ENCODE results near the gene DDR2.

Gene DDR2

GRCh38 chr1:162679298-162679697, 47.0 kb downstream of the DDR2 start:
- no peak overlapping the region for H3K9ac ChIP-seq (ENCODE audit: low read depth in 1 of 2, low read length in 2 of 2)
- H3K4me3 ChIP-seq (ENCODE audit: low read depth in 1 of 2, low read length in 2 of 2): no peak overlapping the region
- no peaks in the 10 kb centered on the region for H3K9me3 ChIP-seq (ENCODE audit: control insufficient read depth in 1 of 2, low read length in 2 of 2)
- H3K27ac ChIP-seq (ENCODE audit: low read depth, low read length): no peak overlapping the region
- H3K27me3 ChIP-seq (ENCODE audit: control insufficient read depth in 1 of 2, insufficient read depth in 2 of 2, low read length in 2 of 2): no peaks in the 10 kb centered on the region
- H3K36me3 ChIP-seq (ENCODE audit: control insufficient read depth in 1 of 2, insufficient read depth in 2 of 2, low read length in 2 of 2): no peaks in the 10 kb centered on the region
- H3K4me1 ChIP-seq (ENCODE audit: control insufficient read depth in 1 of 2, insufficient read depth in 2 of 2, low read length in 2 of 2): peaks cover 0 to 4% of the 10 kb centered on the region in 2 donors

DNA sequence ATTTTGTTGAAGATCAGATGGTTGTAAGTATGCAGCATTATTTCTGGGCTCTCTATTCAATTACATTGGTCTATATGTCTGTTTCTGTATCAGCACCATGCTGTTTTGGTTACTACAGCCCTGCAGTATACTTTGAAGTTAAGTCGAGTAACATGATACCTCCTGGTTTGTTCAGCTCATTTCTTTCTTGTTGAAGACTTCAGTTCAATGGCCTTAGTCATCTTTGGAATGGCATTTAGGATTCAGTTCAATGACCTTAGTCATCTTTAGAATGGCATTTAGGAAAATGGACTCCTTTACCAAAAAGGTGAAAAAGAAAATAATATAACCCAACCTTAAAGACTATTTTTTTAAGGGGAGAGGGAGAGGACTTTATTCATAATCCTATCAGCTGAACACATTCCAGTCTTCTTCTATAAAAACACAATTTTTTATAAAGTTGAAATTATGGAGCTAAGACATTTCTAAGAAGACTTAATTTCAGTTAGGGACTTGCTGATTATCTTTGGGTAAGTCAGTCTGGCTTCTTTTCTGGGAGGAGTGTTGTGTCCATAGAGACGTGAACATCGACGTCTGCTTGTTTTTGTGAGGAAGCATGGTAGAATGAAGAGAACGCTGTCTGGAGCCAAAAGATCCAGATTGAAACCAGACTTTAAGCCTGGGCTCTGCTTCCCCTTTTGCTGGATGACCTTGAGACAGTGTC, 48.3 kb downstream of the DDR2 start:
- Histone ChIP-seq H3K9ac (ENCODE audit: low read depth in 1 of 2, low read length in 2 of 2) (no peak overlapping the region), H3K27ac (ENCODE audit: low read depth, low read length) (no peak overlapping the region), H3K27me3 (ENCODE audit: control insufficient read depth in 1 of 2, insufficient read depth in 2 of 2, low read length in 2 of 2) (no peaks in the 10 kb centered on the region), H3K4me1 (ENCODE audit: control insufficient read depth in 1 of 2, insufficient read depth in 2 of 2, low read length in 2 of 2) (peaks cover 0 to 4% of the 10 kb centered on the region in 2 donors), H3K9me3 (ENCODE audit: control insufficient read depth in 1 of 2, low read length in 2 of 2) (no peaks in the 10 kb centered on the region), H3K36me3 (ENCODE audit: control insufficient read depth in 1 of 2, insufficient read depth in 2 of 2, low read length in 2 of 2) (no peaks in the 10 kb centered on the region), H3K4me3 (ENCODE audit: low read depth in 1 of 2, low read length in 2 of 2) (no peak overlapping the region)

- H3K27me3 ChIP-seq (ENCODE audit: control insufficient read depth in 1 of 2, insufficient read depth in 2 of 2, low read length in 2 of 2): no peaks in the 10 kb centered on the region
- H3K27ac ChIP-seq (ENCODE audit: low read depth, low read length): no peak overlapping the region
- H3K4me3 ChIP-seq (ENCODE audit: low read depth in 1 of 2, low read length in 2 of 2): no peak overlapping the region
- no peak overlapping the region for H3K9ac ChIP-seq (ENCODE audit: low read depth in 1 of 2, low read length in 2 of 2)
- no peaks in the 10 kb centered on the region for H3K9me3 ChIP-seq (ENCODE audit: control insufficient read depth in 1 of 2, low read length in 2 of 2)
- H3K4me1 ChIP-seq (ENCODE audit: control insufficient read depth in 1 of 2, insufficient read depth in 2 of 2, low read length in 2 of 2): peaks cover 0 to 4% of the 10 kb centered on the region in 2 donors
- H3K36me3 ChIP-seq (ENCODE audit: control insufficient read depth in 1 of 2, insufficient read depth in 2 of 2, low read length in 2 of 2): no peaks in the 10 kb centered on the region
These were observed 48.8 kb downstream of the DDR2 start for GRCh38 chr1:162681122-162681436.

GRCh38 chr1:162682013-162682419, 49.8 kb downstream of the DDR2 start:
- H3K27ac ChIP-seq (ENCODE audit: low read depth, low read length): no peak overlapping the region
- H3K9me3 ChIP-seq (ENCODE audit: control insufficient read depth in 1 of 2, low read length in 2 of 2): no peaks in the 10 kb centered on the region
- H3K27me3 ChIP-seq (ENCODE audit: control insufficient read depth in 1 of 2, insufficient read depth in 2 of 2, low read length in 2 of 2): no peaks in the 10 kb centered on the region
- H3K4me1 ChIP-seq (ENCODE audit: control insufficient read depth in 1 of 2, insufficient read depth in 2 of 2, low read length in 2 of 2): peaks cover 0 to 4% of the 10 kb centered on the region in 2 donors
- H3K36me3 ChIP-seq (ENCODE audit: control insufficient read depth in 1 of 2, insufficient read depth in 2 of 2, low read length in 2 of 2): no peaks in the 10 kb centered on the region
- H3K4me3 ChIP-seq (ENCODE audit: low read depth in 1 of 2, low read length in 2 of 2): no peak overlapping the region
- H3K9ac ChIP-seq (ENCODE audit: low read depth in 1 of 2, low read length in 2 of 2): no peak overlapping the region

- H3K27me3 ChIP-seq (ENCODE audit: control insufficient read depth in 1 of 2, insufficient read depth in 2 of 2, low read length in 2 of 2): no peaks in the 10 kb centered on the region
- H3K4me1 ChIP-seq (ENCODE audit: control insufficient read depth in 1 of 2, insufficient read depth in 2 of 2, low read length in 2 of 2): peaks cover 0 to 4% of the 10 kb centered on the region in 2 donors
- no peak overlapping the region for H3K27ac ChIP-seq (ENCODE audit: low read depth, low read length)
- H3K9ac ChIP-seq (ENCODE audit: low read depth in 1 of 2, low read length in 2 of 2): no peak overlapping the region
- no peaks in the 10 kb centered on the region for H3K9me3 ChIP-seq (ENCODE audit: control insufficient read depth in 1 of 2, low read length in 2 of 2)
- H3K4me3 ChIP-seq (ENCODE audit: low read depth in 1 of 2, low read length in 2 of 2): no peak overlapping the region
- no peaks in the 10 kb centered on the region for H3K36me3 ChIP-seq (ENCODE audit: control insufficient read depth in 1 of 2, insufficient read depth in 2 of 2, low read length in 2 of 2)
These were observed 55.6 kb downstream of the DDR2 start for GRCh38 chr1:162687870-162688269.

DNA sequence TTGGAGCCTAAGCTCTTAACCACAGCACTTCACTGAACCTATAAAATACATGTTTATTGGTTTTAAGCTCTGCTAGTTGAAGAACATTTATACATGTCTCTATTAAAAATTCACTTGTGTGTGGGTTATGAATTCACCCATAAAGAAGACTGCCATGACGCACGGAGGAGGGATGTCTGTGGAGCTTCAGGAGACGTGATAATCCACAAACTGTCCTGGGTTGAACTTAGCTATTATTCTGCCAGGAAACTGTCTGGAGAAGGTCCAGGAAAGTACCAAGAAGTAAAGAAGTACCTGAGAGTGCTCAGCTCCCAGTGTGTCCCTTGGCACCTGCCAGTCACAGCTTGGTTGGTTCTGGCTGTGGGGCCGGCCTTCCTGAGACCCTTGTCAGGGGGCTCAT, 56.3 kb downstream of the DDR2 start:
- Histone ChIP-seq H3K9me3 (ENCODE audit: control insufficient read depth in 1 of 2, low read length in 2 of 2) (no peaks in the 10 kb centered on the region), H3K27me3 (ENCODE audit: control insufficient read depth in 1 of 2, insufficient read depth in 2 of 2, low read length in 2 of 2) (no peaks in the 10 kb centered on the region), H3K9ac (ENCODE audit: low read depth in 1 of 2, low read length in 2 of 2) (no peak overlapping the region), H3K4me3 (ENCODE audit: low read depth in 1 of 2, low read length in 2 of 2) (no peak overlapping the region), H3K4me1 (ENCODE audit: control insufficient read depth in 1 of 2, insufficient read depth in 2 of 2, low read length in 2 of 2) (peaks cover 0 to 4% of the 10 kb centered on the region in 2 donors), H3K27ac (ENCODE audit: low read depth, low read length) (no peak overlapping the region), H3K36me3 (ENCODE audit: control insufficient read depth in 1 of 2, insufficient read depth in 2 of 2, low read length in 2 of 2) (no peaks in the 10 kb centered on the region)

GRCh38 chr1:162688931-162689330, 56.7 kb downstream of the DDR2 start:
- no peaks in the 10 kb centered on the region for H3K27me3 ChIP-seq (ENCODE audit: control insufficient read depth in 1 of 2, insufficient read depth in 2 of 2, low read length in 2 of 2)
- H3K4me1 ChIP-seq (ENCODE audit: control insufficient read depth in 1 of 2, insufficient read depth in 2 of 2, low read length in 2 of 2): peaks cover 0 to 4% of the 10 kb centered on the region in 2 donors
- no peaks in the 10 kb centered on the region for H3K36me3 ChIP-seq (ENCODE audit: control insufficient read depth in 1 of 2, insufficient read depth in 2 of 2, low read length in 2 of 2)
- H3K27ac ChIP-seq (ENCODE audit: low read depth, low read length): no peak overlapping the region
- no peak overlapping the region for H3K9ac ChIP-seq (ENCODE audit: low read depth in 1 of 2, low read length in 2 of 2)
- no peak overlapping the region for H3K4me3 ChIP-seq (ENCODE audit: low read depth in 1 of 2, low read length in 2 of 2)
- no peaks in the 10 kb centered on the region for H3K9me3 ChIP-seq (ENCODE audit: control insufficient read depth in 1 of 2, low read length in 2 of 2)

- no peaks in the 10 kb centered on the region for H3K27me3 ChIP-seq (ENCODE audit: control insufficient read depth in 1 of 2, insufficient read depth in 2 of 2, low read length in 2 of 2)
- H3K9ac ChIP-seq (ENCODE audit: low read depth in 1 of 2, low read length in 2 of 2): no peak overlapping the region
- no peak overlapping the region for H3K27ac ChIP-seq (ENCODE audit: low read depth, low read length)
- H3K36me3 ChIP-seq (ENCODE audit: control insufficient read depth in 1 of 2, insufficient read depth in 2 of 2, low read length in 2 of 2): no peaks in the 10 kb centered on the region
- H3K4me3 ChIP-seq (ENCODE audit: low read depth in 1 of 2, low read length in 2 of 2): no peak overlapping the region
- peaks cover 0 to 4% of the 10 kb centered on the region in 2 donors for H3K4me1 ChIP-seq (ENCODE audit: control insufficient read depth in 1 of 2, insufficient read depth in 2 of 2, low read length in 2 of 2)
- H3K9me3 ChIP-seq (ENCODE audit: control insufficient read depth in 1 of 2, low read length in 2 of 2): no peaks in the 10 kb centered on the region
These were observed 57.7 kb downstream of the DDR2 start for GRCh38 chr1:162689745-162690671.

GRCh38 chr1:162690672-162691434, 58.6 kb downstream of the DDR2 start:
- no peaks in the 10 kb centered on the region for H3K9me3 ChIP-seq (ENCODE audit: control insufficient read depth in 1 of 2, low read length in 2 of 2)

More at GRCh38 chr1:162690672-162691434, 58.6 kb downstream of the DDR2 start:
- Histone ChIP-seq H3K27me3 (ENCODE audit: control insufficient read depth in 1 of 2, insufficient read depth in 2 of 2, low read length in 2 of 2) (no peaks in the 10 kb centered on the region), H3K4me1 (ENCODE audit: control insufficient read depth in 1 of 2, insufficient read depth in 2 of 2, low read length in 2 of 2) (peaks cover 0 to 4% of the 10 kb centered on the region in 2 donors), H3K36me3 (ENCODE audit: control insufficient read depth in 1 of 2, insufficient read depth in 2 of 2, low read length in 2 of 2) (no peaks in the 10 kb centered on the region), H3K27ac (ENCODE audit: low read depth, low read length) (no peak overlapping the region), H3K9ac (ENCODE audit: low read depth in 1 of 2, low read length in 2 of 2) (no peak overlapping the region), H3K4me3 (ENCODE audit: low read depth in 1 of 2, low read length in 2 of 2) (no peak overlapping the region)
